Activated CD8-positive, alpha-beta memory T cell treated with anti-CD3 and anti-CD28 coated beads for 48 hours (primary cell): ENCODE results near the gene MARVELD1.

Experiments
- DNase-seq, 3 experiments: peaks; one replicate each; pipeline ENCODE4 v3.0.0-alpha.2; 2020; ENCODE audit warnings: low read depth in 2 of 3, low spot score in 2 of 3

Gene MARVELD1

DNA sequence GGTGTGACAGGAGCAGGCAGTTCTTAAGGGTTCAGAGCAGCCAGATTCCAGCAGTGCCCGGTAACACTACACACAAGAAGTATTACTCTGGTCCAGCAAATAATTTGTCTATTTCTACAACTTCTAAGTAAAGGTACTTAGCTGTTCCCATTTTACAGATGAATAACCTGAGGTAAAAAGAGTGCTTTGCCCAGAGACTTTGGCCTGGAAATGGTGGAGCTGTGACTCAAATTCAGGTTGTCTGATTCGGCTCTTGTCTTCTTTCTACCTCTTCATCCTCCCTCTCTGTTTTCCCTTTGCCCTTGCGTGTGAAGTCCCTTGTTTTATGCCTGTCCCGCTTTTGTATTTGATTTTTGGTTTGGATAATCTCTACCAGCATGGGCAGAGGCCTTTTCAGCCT lies 41.2 kb downstream of the MARVELD1 start:
- DNase-seq = no peak

DNA sequence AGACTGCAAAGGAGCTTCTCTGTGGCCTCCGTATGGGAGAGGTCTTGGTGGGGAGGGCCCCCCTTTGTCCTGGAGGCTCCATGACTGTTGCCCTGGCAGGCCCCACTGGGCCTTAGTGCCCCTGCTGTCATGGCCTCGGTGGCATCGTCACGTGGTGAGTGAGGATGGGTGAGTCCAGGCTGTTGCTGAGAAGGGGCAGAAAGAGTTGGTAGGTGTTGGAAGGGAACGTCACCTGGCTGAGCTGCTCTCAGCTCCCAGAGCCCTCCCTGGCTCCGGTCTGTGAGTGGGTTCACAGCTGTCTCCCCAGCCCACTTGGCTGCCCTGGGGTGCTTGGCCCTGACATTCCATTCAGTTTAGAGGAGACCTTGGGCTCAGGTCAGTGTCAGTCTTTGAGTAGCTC lies 42.2 kb downstream of the MARVELD1 start:
- DNase-seq = no peak

DNA sequence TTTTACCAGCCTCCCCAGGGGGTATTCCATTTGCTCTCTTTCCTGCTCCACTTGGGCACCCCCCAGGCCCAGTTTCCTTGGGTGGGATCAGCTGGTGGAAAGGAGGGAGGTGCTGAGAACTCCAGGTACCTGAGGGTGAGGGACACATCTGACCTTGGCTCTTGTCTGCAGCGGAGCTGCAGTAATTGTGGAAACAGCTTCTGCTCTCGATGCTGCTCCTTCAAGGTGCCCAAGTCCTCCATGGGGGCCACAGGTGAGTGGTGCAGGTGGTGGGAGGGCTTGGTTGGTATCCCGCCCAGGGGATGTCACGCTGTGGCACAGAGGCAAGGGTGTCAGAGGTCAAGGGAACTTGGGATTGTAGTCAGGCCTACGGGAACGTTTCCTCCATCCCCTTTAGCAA lies 43.9 kb downstream of the MARVELD1 start:
- DNase-seq = no peak

DNA sequence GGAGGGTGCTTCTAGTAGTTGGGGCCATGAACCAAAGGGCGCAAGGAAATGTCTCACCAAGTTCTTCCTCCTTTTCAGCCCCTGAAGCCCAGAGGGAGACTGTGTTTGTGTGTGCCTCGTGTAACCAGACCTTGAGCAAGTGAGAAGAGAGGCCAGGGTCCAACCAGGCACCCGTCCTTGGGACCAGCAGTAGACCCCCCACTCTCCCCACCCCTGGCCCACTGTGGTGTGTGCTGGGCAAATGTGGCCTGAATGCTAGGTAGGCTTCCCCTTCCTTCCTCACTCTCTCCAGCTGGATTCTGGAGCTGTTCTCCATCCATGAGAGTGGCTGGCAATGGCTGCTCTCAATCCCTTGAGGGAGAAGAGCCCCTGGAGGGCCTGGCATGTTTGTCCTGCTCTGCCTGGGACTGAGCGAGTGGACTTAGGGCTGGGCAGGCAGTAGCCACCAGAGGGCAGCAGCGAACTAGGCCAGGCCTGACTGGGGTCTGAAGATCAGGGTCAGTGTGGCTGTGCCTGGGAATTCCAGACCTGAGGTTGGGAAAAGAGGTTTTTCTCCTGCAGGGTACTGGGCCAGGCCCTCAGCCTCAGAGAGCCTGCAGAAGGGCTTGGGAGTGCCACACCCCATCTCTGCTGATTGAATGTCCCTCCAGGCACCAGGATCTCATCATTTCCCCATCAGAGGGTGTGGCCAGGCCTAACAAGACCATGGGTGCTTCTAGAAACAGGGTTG lies 45.8 kb downstream of the MARVELD1 start:
- no peak for DNase-seq

DNA sequence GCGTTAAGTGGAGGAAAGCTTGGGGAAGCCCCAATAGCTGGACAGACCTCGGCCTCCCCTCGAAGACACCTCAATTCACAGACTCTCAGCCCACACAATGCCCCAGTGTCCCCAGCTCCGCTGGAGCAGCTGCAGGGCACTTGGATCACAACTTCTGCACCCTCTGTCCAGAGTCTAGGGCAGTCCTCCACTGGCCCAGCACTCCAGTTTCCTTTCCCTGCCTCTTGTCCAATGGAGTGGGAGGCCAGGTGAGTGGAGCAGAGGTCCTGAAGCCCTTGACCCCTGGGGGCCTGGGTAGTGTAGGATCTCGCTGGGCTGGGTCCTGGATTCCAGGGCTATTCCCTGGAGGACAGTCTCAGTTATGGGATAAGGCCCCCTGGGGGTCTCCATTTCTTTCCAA lies 46.4 kb downstream of the MARVELD1 start:
- no peak for DNase-seq

DNA sequence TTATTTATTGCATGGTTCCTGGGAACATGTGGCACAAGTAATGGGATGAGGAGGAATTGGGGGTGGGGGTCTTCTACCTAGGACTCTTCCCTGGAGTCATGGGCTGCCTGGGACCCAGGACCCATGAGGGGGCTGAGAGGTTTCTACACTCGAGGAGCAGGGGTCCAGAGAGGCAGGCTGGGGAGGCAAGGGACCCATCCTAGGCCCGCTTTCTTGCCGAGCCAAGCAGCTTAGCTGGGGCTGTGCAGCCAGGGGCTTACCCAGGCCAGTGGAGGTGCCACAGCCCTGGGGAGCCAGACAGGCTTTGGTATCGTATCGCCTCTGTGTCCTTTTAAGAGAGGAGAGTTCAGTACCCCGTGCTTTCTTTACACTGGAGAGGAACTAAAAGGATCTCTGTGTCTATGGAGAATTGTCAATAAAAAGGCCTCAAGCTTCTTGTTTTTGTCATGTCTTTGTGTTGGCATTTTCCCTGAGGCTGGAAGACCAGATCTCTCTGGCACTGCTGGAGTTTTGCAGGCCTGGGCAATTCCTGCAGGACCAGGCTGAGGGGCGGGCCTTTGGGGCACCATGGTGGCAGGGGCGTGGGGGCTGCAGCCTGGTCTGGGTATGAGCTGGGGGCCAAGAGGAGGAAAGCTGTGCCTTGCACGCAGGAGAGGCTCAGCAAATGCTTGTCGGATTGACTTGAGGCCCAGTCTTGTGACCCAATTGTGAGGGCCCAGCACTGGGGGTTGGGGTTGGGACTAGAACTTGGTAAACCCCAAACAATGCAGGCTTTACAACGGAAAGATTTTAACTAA lies 47.1 kb downstream of the MARVELD1 start:
- DNase-seq = no peak

DNA sequence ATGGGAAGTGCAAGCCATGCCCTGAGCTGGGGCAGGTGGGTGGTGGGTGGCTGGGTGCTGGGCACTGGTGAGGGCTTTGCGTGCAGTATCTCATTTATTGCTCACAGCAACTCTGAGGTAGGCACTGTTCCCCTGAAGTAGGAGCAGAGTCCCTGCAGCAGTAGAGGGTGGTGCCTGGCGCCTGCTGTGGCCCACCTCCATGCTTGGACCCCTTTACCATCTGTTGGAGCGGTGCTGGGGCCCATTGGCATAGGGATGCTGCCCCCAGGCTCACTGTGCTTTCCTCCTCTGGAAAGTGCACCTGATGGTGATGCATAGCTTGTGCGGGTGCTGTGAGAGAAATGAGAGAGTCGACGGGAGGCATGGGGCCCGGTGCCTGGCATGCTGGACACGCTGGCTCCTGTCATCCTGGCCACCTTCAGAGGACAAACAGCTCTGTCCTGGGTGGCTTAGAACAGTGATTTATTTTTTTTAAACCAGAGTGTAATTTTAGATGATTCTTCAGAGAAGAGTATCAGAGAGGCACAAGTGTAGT lies 47.9 kb downstream of the MARVELD1 start:
- DNase-seq = no peak

DNA sequence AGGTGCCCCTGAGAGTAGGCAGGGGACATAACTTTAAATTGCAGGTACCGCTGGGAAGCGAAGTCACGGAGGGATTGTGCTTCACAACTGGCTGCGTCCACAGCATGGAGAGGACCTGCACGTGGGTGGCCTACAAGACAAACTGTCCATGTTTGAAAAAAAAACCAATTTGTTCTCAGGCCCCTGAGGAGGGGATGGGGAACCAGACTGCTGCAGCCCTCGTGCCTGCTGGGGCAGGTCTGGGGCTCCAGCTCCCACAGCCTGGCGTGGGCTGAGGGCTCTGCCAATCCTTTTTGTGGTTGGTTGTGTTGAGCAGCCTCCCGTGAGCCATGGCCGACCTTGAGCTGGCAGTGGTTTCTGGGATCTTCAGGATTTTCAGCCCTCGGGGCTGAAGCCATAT lies 48.5 kb downstream of the MARVELD1 start:
- DNase-seq = no peak

DNA sequence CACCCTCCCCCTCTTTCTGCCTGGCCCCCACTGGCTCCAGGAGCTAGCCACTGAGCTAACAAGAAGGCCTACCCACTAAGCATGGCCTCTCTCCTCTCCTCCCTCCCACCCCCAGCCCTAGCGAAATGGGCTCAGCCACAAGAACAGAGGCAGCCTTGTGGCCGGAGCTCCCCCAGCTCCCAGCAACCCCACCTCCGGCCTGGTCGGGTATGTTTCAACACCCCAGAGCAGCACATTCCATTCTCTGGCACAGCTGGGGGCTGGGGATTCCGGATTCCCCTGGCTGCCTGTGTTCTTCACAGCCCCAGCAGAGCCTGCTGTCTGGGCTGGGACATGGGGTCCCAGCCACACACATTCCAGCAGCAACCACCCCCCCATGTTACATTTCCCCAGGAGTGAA lies 49.3 kb downstream of the MARVELD1 start:
- DNase-seq = no peak

DNA sequence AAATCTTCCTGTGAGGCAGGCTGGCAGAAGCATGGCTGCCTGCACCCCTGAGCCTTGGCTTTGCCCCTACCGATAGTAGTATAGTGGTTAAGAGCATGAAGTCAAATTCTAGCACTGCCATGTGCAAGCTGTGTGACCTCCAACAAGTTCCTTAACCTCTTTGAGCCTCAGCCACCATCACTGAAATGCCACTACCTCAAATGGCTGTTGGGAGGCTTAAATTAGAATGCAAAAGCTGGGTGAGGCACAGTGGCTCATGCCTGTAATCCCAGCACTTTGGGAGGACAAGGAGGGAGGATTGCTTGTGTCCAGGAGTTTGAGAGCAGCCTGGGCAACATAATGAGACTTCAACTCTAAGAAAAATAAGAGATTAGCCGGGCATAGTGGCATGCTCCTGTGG lies 49.9 kb downstream of the MARVELD1 start:
- no peak for DNase-seq

DNA sequence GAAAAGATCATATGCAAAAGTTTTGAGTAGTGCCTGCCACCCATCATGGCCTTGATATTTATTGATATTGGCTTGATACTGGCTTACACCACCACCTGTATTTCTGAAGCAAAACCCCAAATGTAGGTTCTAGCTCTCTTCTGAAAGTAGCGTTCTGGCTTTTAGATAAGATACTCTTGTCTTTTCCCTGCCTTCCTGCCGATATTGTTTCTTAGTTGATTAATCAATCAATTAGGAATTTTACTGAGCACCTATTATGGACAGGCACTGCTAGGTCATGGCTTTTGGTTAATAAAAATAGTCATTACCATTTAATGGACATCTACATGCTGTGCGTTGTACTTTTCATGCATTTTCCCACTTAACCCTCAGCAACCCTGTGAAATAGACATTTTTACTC lies 50.4 kb downstream of the MARVELD1 start:
- no peak for DNase-seq

DNA sequence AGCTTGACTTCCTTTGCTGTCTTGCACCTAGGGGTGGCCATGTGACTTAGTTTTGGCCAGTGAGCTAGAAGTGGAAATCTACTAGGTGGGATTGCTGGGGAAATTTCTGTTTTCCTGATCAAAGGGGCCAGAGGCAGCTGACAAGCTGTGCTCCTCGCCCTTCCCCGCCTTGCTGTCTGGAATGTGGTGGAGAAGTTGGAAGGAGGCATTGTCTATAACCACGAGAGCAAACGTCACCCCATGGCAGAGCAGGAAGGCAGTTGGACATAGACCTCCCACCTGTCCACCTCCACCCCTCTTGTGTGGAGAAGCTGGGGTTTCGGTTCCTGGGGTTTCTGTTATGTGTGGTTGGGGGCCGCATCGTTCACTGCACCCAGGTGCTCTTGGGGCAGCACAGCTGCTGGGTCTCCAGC lies 51.0 kb downstream of the MARVELD1 start:
- DNase-seq = no peak

DNA sequence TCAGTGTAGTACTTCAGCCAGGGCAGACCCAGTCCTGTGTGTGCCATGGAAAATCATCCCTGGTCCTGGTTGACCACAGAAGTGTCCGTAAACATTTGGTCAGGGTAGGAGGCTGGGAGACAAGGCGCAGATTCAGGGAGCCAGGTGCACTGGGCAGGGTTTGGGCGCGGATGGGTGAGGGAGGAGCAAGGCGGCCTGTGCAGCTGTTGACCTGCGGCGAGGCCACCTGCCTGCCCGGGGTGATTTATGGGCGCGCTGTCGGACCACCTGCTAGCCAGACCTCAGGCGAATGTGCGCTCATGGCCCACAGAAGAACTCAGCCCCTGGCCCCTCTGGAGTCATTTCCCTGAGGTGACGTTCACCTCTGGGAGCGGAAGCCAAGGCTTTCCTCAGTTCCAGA lies 51.7 kb downstream of the MARVELD1 start:
- DNase-seq = no peak

DNA sequence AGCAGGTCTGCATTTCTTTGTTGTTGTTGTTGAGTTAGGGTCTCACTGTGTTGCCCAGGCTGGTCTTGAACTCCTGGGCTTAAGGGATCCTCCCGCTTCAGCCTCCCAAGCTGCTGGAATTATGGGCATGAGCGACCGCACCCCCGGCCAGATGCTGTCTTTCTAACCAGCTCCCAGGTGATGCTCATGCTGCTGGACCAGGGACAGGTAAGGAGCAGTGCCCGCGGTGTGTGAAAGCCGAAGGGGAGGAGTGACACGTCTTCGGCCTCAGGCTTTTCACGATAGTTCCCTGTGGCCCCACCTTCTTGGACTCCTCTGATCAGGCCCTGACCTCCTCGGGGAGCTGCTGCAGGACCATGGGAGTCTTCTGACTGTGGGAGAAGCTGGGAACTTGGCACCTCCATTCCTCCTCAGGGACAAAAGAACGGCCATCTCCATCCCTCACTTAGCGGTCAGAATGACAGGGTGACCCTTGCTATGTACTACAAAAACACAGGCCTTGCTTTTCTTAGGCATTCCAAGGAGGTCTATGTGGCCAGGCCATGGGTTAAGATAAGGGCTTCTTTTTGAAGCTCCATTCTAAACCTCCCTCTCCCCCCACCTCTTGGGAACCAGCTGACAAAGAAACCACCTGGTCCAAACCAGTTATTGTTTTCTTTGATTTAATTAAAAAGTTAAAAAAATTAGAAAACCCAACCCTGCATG lies 52.7 kb downstream of the MARVELD1 start:
- no peak for DNase-seq

DNA sequence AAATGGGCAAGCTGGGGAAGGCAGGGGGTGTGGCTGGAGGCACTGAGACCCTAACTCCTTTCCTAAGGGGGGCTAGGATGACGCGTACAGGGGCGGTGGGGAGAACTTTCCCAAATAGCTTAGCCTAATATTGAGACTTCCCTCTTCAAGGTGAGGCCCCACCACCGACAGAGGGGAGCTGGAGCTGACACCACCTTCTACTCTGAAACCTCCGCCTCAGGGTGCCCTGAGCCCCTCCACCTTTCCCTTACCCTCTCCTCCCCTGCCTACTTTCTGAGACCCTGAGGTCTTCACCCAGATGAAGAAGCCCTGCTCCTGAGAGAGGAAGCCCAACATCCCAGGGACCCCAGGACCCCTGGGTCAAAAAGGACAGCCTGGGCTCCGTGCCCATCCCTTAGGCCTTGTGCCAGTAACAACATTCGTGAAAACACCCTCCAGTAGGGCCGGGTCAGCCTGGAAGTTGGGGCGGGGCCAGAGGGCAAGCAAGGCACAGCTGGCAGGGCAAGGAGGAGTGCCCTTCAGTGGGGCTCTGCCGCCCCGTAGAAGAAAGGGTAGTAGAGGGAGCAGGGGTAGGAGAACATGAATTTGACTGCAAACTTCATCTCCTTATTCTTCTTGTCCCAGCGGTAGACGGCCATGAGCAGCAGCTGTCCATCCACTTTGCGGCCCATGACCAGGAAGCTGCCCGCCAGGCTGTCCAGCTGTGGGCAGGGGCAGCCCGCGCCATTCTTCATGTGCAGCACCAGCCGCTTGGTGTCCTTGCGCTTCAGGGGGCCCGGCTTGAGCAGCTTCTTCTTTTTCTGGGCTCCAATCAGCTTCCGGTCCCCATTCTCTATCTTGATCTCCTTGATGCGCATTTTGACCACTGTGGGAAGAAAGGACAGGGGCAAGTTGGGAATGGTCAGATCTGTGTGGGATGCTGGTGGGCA lies 53.7 kb downstream of the MARVELD1 start:
- DNase-seq = no peak
